Measurements from ENCODE around the gene NRN1L.
"Not testable (repeated sequence)": the region's sequence is repeated elsewhere in the genome, so short reads cannot be mapped to it uniquely, and the experiment has no call there.

The NRN1L gene

DNA sequence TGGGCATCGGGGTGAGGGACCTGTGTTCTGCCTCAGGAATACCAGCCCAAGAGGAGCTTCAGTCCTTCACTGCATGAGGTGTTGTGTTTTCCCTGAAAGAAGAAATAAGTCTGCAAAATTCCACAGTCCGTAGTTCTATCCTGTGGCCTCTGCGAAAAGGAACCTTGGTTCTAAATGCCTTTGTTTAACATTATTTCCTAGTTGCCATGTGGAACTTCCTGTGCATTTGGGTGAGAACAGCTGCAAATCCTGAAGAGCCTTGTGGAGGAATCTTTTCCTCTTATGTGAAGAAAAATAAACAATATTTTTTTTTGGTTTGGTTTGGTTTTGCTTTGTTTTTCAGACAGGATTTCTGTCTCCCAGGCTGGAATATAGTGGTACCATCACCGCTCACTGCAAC lies 18.1 kb downstream of the NRN1L start:
- TF ChIP-seq, protein P1, sequence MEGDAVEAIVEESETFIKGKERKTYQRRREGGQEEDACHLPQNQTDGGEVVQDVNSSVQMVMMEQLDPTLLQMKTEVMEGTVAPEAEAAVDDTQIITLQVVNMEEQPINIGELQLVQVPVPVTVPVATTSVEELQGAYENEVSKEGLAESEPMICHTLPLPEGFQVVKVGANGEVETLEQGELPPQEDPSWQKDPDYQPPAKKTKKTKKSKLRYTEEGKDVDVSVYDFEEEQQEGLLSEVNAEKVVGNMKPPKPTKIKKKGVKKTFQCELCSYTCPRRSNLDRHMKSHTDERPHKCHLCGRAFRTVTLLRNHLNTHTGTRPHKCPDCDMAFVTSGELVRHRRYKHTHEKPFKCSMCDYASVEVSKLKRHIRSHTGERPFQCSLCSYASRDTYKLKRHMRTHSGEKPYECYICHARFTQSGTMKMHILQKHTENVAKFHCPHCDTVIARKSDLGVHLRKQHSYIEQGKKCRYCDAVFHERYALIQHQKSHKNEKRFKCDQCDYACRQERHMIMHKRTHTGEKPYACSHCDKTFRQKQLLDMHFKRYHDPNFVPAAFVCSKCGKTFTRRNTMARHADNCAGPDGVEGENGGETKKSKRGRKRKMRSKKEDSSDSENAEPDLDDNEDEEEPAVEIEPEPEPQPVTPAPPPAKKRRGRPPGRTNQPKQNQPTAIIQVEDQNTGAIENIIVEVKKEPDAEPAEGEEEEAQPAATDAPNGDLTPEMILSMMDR (IDR thresholded peaks at IDR 0.05; ENCODE audit: low read depth, low read length), result no peak
- no peak overlapping the region for H3K4me3 ChIP-seq (replicated peaks in 1 of 2; ENCODE audit: low read depth in 2 of 2, low read length in 2 of 2)
- no peak for DNase-seq (ENCODE audit: low read depth in 2 of 2)

DNA sequence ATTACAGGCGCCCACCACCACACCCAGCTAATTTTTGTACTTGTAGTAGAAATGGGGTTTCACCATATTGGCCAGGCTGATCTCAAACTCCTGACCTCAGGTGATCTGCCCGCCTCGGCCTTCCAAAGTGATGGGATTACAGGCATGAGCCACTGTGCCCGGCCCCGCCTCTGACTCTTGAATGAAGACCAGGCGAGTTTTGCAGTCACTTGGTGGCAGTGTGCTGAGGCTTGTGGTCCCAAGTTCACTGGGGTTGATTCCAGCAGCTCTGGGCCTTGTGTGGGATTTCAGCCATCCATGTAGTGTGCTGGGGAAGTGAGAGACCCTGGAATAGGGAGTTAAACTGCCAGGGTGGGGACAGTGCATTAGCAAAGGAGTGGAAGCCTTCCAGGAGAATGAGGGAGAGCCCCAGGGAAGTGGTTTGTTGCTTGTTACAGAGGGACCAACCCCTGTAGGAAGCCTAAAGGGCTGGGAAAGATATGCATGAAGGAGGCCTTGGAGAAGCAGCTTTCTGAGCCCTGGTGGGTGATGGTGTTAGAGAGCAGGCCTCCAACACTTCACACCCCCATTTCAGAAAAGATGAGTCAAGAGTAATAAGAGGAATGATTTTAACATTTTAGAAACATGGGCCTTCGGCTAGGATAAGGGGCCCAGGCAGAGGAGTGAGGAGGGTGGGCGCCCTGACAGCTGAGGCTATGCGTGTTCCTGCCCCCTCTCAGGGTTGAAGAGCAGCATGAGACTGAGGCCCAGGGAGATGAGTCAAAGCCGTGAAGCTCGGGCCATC lies 22.9 kb downstream of the NRN1L start:
- no peak for DNase-seq (ENCODE audit: low read depth in 2 of 2)
- H3K4me3 ChIP-seq (replicated peaks in 1 of 2; ENCODE audit: low read depth in 2 of 2, low read length in 2 of 2), result no peak overlapping the region

DNA sequence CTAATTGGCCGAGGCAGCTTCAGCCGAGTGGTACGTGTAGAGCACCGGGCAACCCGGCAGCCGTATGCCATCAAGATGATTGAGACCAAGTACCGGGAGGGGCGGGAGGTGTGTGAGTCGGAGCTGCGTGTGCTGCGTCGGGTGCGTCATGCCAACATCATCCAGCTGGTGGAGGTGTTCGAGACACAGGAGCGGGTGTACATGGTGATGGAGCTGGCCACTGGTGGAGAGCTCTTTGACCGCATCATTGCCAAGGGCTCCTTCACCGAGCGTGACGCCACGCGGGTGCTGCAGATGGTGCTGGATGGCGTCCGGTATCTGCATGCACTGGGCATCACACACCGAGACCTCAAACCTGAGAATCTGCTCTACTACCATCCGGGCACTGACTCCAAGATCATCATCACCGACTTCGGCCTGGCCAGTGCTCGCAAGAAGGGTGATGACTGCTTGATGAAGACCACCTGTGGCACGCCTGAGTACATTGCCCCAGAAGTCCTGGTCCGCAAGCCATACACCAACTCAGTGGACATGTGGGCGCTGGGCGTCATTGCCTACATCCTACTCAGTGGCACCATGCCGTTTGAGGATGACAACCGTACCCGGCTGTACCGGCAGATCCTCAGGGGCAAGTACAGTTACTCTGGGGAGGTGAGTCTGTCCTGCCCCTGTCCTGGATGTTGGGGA lies 24.5 kb downstream of the NRN1L start:
- no peak for DNase-seq (ENCODE audit: low read depth in 2 of 2)
- H3K4me3 ChIP-seq (replicated peaks in 1 of 2; ENCODE audit: low read depth in 2 of 2, low read length in 2 of 2), result no peak overlapping the region
- TF ChIP-seq, protein P1 (IDR thresholded peaks at IDR 0.05; ENCODE audit: low read depth, low read length), result no peak

More for the DNA sequence above, 22.9 kb downstream of the NRN1L start:
- TF ChIP-seq, protein P1 (IDR thresholded peaks at IDR 0.05; ENCODE audit: low read depth, low read length), result no peak

DNA sequence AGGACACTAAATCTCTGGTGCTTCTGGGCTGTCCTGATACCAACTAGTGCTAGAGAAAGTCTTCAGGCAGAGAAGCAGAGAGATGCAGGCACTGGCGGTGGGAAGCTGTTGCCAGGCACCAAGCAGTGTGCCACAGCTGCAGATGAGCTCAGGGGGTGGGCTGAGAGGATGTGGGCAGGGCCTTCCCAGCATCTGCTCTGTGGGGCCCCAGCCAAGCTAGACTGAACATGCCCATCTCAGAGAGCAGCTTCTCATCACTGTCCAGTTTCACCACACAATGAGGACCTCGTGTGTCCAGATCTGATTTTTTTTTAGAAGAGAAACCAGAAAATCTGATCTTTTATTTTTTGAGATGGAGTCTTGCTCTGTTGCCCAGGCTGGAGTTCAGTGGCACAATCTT lies 25.5 kb downstream of the NRN1L start:
- DNase-seq (ENCODE audit: low read depth in 2 of 2), result peak; percentile 39 to 72
- no peak overlapping the region for H3K4me3 ChIP-seq (replicated peaks in 1 of 2; ENCODE audit: low read depth in 2 of 2, low read length in 2 of 2)

DNA sequence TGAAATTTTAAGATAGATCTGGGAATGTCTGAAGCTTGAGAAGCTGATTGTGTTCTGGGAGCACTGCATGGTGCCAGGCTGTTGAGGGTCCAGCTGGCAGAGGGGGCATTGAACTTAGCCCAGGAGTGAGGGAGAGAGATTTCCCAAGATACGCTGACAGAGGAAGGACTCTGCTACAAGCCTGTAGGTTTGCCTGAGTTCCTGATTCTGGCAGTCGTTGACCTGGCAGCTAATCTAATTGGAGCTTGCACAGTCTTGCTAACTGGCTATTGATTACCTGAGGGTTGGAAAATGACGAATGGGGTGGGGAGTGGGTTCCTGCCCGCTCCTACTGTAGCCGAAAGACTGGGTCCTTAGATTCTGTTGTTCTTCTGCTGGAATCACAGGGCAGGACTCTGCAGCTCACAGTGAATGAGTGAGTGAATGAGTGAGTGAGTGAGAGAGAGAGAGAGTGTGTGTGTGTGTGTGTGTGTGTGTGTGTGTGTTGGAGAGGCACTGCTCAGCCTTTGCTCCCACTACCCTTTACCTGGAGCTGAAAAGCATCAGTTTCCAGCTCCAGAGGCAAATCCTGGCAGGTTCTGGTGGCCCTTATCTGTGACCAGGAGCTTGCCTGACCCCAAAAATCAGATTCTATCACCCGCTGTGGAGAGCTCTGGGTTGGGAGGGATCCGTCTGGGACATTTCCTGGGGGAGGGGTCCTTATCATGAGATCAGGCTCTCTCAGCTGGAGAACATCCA lies 30.2 kb downstream of the NRN1L start:
- DNase-seq (ENCODE audit: low read depth in 2 of 2), result no peak
- no peak overlapping the region for H3K4me3 ChIP-seq (replicated peaks in 1 of 2; ENCODE audit: low read depth in 2 of 2, low read length in 2 of 2)
- TF ChIP-seq, protein P1 (IDR thresholded peaks at IDR 0.05; ENCODE audit: low read depth, low read length), result no peak

More for the DNA sequence above, 25.5 kb downstream of the NRN1L start:
- TF ChIP-seq, protein P1 (IDR thresholded peaks at IDR 0.05; ENCODE audit: low read depth, low read length), result no peak

DNA sequence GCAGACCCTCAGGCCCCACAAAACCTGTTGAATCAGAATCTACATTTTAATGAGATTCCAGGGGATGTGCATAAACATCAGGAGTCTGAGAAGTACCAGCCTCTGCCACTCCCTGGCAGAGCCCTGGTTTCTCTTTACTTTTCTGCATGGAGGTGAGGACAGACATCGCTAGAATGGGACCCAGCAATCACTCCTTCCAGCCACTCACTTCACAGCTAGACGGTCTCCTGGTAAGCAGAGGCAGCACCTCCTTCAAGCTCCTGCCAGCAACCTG lies 30.7 kb downstream of the NRN1L start:
- H3K4me3 ChIP-seq (replicated peaks in 1 of 2; ENCODE audit: low read depth in 2 of 2, low read length in 2 of 2); DNase-seq (ENCODE audit: low read depth in 2 of 2): not testable (repeated sequence)
